ENCODE data around the gene DAGLA.

The DAGLA gene

DNA sequence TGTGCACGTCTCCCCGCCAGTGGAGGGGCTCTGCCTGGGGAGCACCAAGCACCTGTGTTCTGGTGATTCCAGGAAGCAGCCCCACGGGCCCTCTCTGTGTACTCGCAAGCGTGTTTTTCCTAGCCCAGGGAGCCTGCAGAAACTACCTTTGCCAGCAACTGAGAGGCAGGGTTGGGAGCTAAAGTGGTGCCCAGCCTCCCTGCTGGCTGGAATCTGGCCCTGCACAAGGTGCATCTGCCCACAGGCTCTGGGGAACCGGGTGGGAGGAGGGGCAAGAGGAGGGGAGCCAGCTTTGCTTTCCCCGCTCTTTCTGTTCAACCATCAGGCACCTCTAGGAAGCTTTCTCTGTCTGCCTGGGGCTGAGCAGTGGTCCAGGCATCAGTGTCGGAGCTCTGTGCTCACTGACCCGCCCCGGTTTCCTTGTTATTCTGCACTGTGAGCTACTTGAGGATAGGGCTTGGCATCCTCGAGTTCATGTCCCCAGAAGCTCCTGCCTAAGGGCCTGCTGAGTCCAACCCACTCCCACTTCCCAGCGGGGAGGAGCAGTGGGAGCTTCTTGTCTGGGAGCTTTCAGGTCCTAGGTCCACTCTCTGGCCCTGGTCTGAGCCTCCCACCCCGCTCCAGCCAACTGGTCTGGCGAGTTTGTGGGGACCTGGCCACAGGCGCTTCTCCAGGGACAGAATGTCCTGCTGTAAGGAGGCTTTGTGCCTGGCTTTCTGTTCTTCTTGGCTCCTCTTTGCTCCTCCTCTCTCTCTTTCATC, 14.9 kb downstream of the DAGLA start:
- Mint-ChIP-seq H3K4me1 (peaks cover 29% of the 10 kb centered on the region), H3K9me3 (no peaks in the 10 kb centered on the region), H3K27ac (no peak overlapping the region), H3K36me3 (no peaks in the 10 kb centered on the region), H3K4me3 (peak overlapping the region; percentile 72), H3K27me3 (no peaks in the 10 kb centered on the region)

DNA sequence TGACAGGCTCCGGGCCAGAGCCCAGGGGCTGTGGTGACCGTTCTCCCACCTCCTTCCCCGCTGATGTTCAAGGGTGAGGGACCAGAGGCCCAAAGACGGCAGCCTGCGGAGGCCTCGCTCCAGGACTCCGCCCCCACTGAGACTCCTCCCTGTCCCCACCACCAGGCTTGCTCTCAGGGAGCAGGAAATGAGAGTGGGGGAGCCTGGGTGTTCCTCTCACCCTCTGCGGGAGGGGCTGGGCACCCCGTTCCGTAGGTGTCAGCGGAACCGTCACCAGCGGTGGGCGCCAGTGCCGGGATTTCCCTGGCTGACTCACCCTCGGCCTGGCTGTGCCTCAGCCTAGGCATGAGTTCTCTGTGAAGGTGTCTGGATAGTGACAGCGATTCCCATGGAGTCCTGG, 15.7 kb downstream of the DAGLA start:
- no peaks in the 10 kb centered on the region for H3K27me3 Mint-ChIP-seq
- H3K36me3 Mint-ChIP-seq, result no peaks in the 10 kb centered on the region
- H3K27ac Mint-ChIP-seq, result peak overlapping the region; percentile 38
- H3K4me3 Mint-ChIP-seq, result peak overlapping the region; percentile 72
- no peaks in the 10 kb centered on the region for H3K9me3 Mint-ChIP-seq
- peaks cover 29% of the 10 kb centered on the region for H3K4me1 Mint-ChIP-seq

- H3K4me1 Mint-ChIP-seq, result peaks cover 29% of the 10 kb centered on the region
- no peak overlapping the region for H3K4me3 Mint-ChIP-seq
- H3K36me3 Mint-ChIP-seq, result no peaks in the 10 kb centered on the region
- no peaks in the 10 kb centered on the region for H3K9me3 Mint-ChIP-seq
- no peaks in the 10 kb centered on the region for H3K27me3 Mint-ChIP-seq
- H3K27ac Mint-ChIP-seq, result no peak overlapping the region
Observed at GRCh38 chr11:61696602-61697001, 16.4 kb downstream of the DAGLA start.

DNA sequence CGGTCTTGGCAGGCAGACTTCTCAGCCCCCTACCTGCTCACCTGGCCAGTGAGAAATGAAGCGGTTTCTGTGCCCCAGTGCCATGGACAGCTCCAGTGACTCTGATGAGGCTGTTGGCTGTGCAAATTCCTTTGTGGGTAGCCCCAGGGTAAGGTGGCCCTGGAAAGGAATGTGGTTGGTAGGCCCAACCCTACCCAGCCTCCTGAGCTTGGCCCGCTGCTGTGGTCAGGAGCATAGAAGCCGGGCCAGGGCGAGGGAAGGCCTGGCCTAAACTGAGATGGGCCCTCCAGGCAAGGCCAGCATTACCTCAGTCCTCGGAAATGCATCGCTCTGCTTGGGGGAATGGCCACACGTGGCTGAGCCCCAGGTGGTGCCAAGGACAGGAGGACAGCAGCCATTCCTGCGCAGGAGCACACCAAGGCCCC, 16.9 kb downstream of the DAGLA start:
- Mint-ChIP-seq H3K36me3 (no peaks in the 10 kb centered on the region), H3K27ac (no peak overlapping the region), H3K27me3 (no peaks in the 10 kb centered on the region), H3K4me3 (no peak overlapping the region), H3K4me1 (peaks cover 29% of the 10 kb centered on the region), H3K9me3 (no peaks in the 10 kb centered on the region)

- Mint-ChIP-seq H3K27me3 (no peaks in the 10 kb centered on the region), H3K36me3 (no peaks in the 10 kb centered on the region), H3K9me3 (no peaks in the 10 kb centered on the region), H3K4me3 (no peak overlapping the region), H3K4me1 (peaks cover 29% of the 10 kb centered on the region), H3K27ac (no peak overlapping the region)
Observed at GRCh38 chr11:61697764-61698163, 17.6 kb downstream of the DAGLA start.

GRCh38 chr11:61698173-61698948, 18.2 kb downstream of the DAGLA start:
- no peaks in the 10 kb centered on the region for H3K9me3 Mint-ChIP-seq
- H3K4me3 Mint-ChIP-seq, result no peak overlapping the region
- no peaks in the 10 kb centered on the region for H3K36me3 Mint-ChIP-seq
- H3K27ac Mint-ChIP-seq, result no peak overlapping the region
- no peaks in the 10 kb centered on the region for H3K27me3 Mint-ChIP-seq
- H3K4me1 Mint-ChIP-seq, result peaks cover 29% of the 10 kb centered on the region

DNA sequence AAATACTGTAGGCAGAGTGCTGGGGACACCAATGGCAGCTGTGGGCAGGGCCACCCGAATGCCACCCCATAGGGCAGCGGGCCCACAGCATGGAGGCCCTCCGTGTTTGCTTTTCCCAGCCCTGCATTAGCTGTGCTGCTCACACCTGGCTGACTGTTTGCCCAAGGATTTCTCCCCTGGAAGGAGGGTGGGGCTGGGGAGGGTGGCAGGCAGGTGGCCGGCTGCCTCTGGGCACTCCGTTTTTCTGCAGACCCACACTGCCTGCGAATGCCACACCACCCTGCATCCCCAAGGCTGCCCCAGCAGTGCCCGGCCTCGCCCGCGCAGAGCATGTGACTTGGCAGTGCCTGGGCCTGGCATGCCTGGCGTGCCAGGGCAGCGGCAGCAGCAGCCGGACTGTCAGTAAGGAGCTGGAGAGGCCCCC, 19.6 kb downstream of the DAGLA start:
- Mint-ChIP-seq H3K9me3 (no peaks in the 10 kb centered on the region), H3K4me1 (peaks cover 29% of the 10 kb centered on the region), H3K27ac (no peak overlapping the region), H3K36me3 (no peaks in the 10 kb centered on the region), H3K4me3 (no peak overlapping the region), H3K27me3 (no peaks in the 10 kb centered on the region)

- Mint-ChIP-seq H3K4me1 (peaks cover 29% of the 10 kb centered on the region), H3K36me3 (no peaks in the 10 kb centered on the region), H3K9me3 (no peaks in the 10 kb centered on the region), H3K27me3 (no peaks in the 10 kb centered on the region), H3K27ac (no peak overlapping the region), H3K4me3 (no peak overlapping the region)
Observed at GRCh38 chr11:61700212-61700611, 20.0 kb downstream of the DAGLA start.

GRCh38 chr11:61700720-61701119, 20.5 kb downstream of the DAGLA start:
- no peaks in the 10 kb centered on the region for H3K36me3 Mint-ChIP-seq
- H3K4me1 Mint-ChIP-seq, result peaks cover 25% of the 10 kb centered on the region
- H3K9me3 Mint-ChIP-seq, result no peaks in the 10 kb centered on the region
- H3K4me3 Mint-ChIP-seq, result no peak overlapping the region
- peak overlapping the region; percentile 5 for H3K27ac Mint-ChIP-seq
- no peaks in the 10 kb centered on the region for H3K27me3 Mint-ChIP-seq

DNA sequence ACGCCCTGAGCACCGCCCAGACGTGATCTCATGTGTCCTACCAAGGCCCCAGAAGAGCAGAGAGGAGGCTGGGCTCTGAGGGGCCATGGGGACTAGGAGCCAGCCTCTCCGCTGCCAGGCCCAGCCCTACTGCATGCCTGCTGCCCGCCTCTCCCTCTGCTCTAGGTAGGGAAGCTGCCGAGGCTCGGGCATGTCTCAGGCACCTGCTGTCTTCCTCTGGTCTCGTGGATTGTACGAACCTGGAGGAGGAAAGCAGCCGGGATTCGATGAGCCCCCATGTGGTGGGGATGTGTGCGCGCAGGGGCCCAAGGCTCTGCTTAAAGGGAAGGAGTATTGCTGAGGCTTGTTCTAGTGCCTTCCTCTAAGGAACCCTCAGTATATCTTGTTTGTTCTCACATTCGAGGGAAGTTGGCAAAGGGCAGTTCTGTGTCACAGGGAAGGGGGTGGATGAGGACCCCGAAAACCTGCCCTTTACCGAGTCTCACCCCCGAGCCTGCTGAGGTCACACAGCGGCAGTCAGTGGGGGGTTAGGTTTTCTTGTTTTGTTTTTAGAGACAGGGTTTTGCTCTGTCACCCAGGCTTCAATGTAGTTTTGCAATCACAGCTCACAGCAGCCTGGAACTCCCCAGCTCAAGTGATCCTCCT, 21.2 kb downstream of the DAGLA start:
- no peak overlapping the region for H3K27ac Mint-ChIP-seq
- no peak overlapping the region for H3K4me3 Mint-ChIP-seq
- H3K9me3 Mint-ChIP-seq, result no peaks in the 10 kb centered on the region
- H3K36me3 Mint-ChIP-seq, result no peaks in the 10 kb centered on the region
- H3K27me3 Mint-ChIP-seq, result no peaks in the 10 kb centered on the region
- H3K4me1 Mint-ChIP-seq, result peaks cover 20% of the 10 kb centered on the region

DNA sequence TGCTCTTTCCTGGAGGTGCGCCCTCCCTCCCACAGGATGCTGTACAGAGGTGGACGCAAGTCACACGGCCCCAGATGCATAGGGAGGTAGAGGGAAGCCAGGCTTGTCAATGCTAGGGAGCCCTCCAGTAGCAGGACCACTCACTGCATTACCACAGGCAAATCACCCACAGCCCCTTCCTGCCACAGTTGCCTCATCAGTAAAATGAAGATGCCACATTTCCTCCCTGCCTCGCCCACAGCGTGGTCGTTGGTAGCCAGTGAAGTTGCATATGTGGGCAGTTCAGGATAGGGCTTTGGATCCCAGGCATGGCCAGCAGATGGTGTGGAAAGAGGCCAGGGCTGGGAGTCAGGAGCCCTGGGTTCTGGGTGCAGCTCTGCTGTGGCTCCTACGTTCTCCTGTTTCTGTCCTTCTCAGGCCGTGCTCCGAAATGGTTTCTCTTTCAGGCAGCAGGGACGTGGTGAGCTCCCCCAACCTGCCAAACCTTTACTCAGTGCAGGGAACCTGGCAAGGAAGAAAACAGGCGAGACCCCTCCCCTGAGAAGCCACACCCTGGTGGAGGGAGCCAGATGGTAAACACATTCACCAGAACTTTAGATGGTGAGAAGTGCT, 22.6 kb downstream of the DAGLA start:
- no peaks in the 10 kb centered on the region for H3K27me3 Mint-ChIP-seq
- no peaks in the 10 kb centered on the region for H3K9me3 Mint-ChIP-seq
- peaks cover 13% of the 10 kb centered on the region for H3K4me1 Mint-ChIP-seq
- no peak overlapping the region for H3K4me3 Mint-ChIP-seq
- H3K27ac Mint-ChIP-seq, result no peak overlapping the region
- no peaks in the 10 kb centered on the region for H3K36me3 Mint-ChIP-seq

DNA sequence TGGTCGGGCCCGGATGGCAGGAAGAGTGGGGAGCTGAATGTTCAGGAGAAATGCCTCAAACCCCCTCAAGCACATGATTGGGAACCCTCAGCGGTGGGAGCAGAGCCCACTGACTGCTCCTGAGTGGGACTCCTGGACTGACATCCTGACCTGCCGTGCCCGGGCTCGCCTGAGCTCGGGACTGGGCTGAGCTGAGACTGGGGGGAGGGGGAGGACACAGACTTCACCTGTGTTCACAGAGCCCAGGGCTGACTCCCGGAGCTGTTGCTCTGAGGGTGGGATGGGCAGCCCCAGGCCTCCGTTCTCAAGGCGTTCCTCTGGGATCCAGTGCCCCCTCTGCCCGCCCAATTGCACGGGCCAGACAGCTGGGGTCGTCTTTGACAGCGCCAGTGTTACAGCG, 24.6 kb downstream of the DAGLA start:
- H3K9me3 Mint-ChIP-seq, result no peaks in the 10 kb centered on the region
- H3K27me3 Mint-ChIP-seq, result no peaks in the 10 kb centered on the region
- H3K4me1 Mint-ChIP-seq, result no peaks in the 10 kb centered on the region
- no peaks in the 10 kb centered on the region for H3K36me3 Mint-ChIP-seq
- H3K27ac Mint-ChIP-seq, result no peak overlapping the region
- no peak overlapping the region for H3K4me3 Mint-ChIP-seq

- Mint-ChIP-seq H3K27ac (no peak overlapping the region), H3K27me3 (no peaks in the 10 kb centered on the region), H3K36me3 (no peaks in the 10 kb centered on the region), H3K4me3 (no peak overlapping the region), H3K9me3 (no peaks in the 10 kb centered on the region), H3K4me1 (no peaks in the 10 kb centered on the region)
Observed at GRCh38 chr11:61706452-61707400, 26.5 kb downstream of the DAGLA start.

GRCh38 chr11:61707574-61707973, 27.4 kb downstream of the DAGLA start:
- Mint-ChIP-seq H3K9me3 (no peaks in the 10 kb centered on the region), H3K27me3 (no peaks in the 10 kb centered on the region), H3K4me3 (no peak overlapping the region), H3K36me3 (no peaks in the 10 kb centered on the region), H3K27ac (no peak overlapping the region), H3K4me1 (no peaks in the 10 kb centered on the region)

DNA sequence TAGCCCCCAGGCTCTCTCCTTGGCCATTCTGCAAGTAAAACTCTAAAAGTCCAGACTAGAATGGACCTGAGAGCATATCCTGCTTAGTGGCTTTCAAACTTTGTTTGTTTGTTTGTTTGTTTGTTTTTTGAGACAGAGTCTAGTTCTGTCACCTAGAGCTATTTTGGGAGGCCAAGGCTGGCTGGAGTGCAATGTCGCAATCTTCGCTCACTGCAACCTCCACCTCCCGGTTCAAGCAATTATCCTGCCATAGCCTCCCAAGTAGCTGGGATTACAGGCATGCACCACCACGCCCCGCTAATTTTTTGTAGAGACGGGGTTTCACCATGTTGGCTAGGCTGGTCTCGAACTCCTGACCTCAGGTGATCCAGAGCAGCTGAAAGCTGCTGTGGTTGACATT, 28.9 kb downstream of the DAGLA start:
- Mint-ChIP-seq H3K27me3 (no peaks in the 10 kb centered on the region), H3K36me3 (no peaks in the 10 kb centered on the region), H3K4me1 (no peaks in the 10 kb centered on the region)

More for the DNA sequence above, 28.9 kb downstream of the DAGLA start:
- no peak overlapping the region for H3K4me3 Mint-ChIP-seq
- H3K27ac Mint-ChIP-seq, result no peak overlapping the region
- H3K9me3 Mint-ChIP-seq, result no peaks in the 10 kb centered on the region
